H1 (cell line): ENCODE data around the gene MSI2.

Source experiments
- BRCA1 ChIP-seq: IDR thresholded peaks from 2 replicates; pipeline ENCODE4 v1.6.1; 2012; ENCODE audit warnings: low read depth, low read length, improper control_type of control experiment
- CEBPB ChIP-seq: IDR thresholded peaks from 2 replicates; pipeline ENCODE4 v1.6.1; 2012; ENCODE audit warnings: low read depth, low read length
- GABPA ChIP-seq: IDR thresholded peaks from 2 replicates; pipeline ENCODE4 v1.6.1; 2011; ENCODE audit warnings: mild to moderate bottlenecking, low read length, moderate library complexity, borderline replicate concordance; ENCODE audit not compliant: insufficient read depth
- HDAC6 ChIP-seq: IDR thresholded peaks from one replicate; pipeline ENCODE4 v1.7.1; 2012; ENCODE audit warnings: low read depth, mild to moderate bottlenecking, inconsistent platforms, low read length, moderate library complexity
- POLR2A ChIP-seq, 2 experiments: IDR thresholded peaks; 1 replicate in 1 of 2; 2 replicates in 1 of 2; pipeline ENCODE4 v1.6.1; 2011; ENCODE audit warnings: low read depth in 2 of 2, low read length in 2 of 2, mild to moderate bottlenecking in 2 of 2; ENCODE audit errors: control extremely low read depth in 1 of 2
- SRF ChIP-seq: IDR thresholded peaks from 2 replicates; pipeline ENCODE4 v1.6.1; 2011; ENCODE audit warnings: mild to moderate bottlenecking, low read depth, low read length, moderate library complexity
- TAF7 ChIP-seq: optimal IDR thresholded peaks from 2 replicates; pipeline ENCODE3; 2011; ENCODE audit warnings: low read depth, mild to moderate bottlenecking, inconsistent platforms, low read length, moderate library complexity, borderline replicate concordance
- ZNF274 ChIP-seq: IDR thresholded peaks from 2 replicates; pipeline ENCODE4 v1.7.0; 2012; ENCODE audit warnings: low read length, borderline replicate concordance; ENCODE audit errors: extremely low read depth
- TF ChIP-seq, protein P1 (sequence below), 3 experiments: IDR thresholded peaks; 1 replicate in 2 of 3; 2 replicates in 1 of 3; pipeline versions ENCODE4 v1.5.1 to v1.6.1; 2011; ENCODE audit warnings: low read length in 3 of 3, mild to moderate bottlenecking in 3 of 3, inconsistent platforms in 2 of 3, low read depth in 1 of 3, moderate library complexity in 1 of 3; ENCODE audit not compliant: insufficient read depth in 1 of 3; ENCODE audit errors: control extremely low read depth in 1 of 3
- TF ChIP-seq, protein P2 (sequence below): IDR thresholded peaks from 2 replicates; pipeline ENCODE4 v1.6.1; 2011; ENCODE audit warnings: low read length, improper control_type of control experiment

DNA sequence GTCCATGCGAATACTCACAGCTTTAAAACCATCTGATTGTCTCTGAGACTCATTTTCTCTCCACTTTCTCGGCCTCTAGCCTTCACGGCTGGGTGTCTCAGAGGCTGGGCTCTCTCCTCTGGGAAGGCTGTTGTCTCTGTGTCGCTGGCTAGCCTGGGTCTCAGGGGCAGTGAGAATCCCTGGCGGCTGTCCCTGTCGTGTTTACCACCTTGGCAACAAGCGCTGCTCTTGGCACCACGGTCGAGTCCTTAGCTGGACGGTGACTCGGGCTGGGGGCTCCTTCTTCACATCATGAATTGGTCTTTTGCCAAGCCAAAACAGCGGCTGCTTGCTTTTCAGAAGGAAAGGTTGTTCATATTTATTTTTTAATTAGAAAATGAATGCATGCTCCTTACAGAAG, 81.1 kb downstream of the MSI2 start:
- TF ChIP-seq SRF (no peak), TAF7 (no peak), ZNF274 (no peak), POLR2A (IDR thresholded peaks at IDR 0.05; ENCODE audit: control extremely low read depth in 1 of 2, low read depth in 2 of 2, low read length in 2 of 2) (no peak), HDAC6 (no peak), GABPA (no peak), CEBPB (no peak), BRCA1 (no peak)
- TF ChIP-seq, protein P1, sequence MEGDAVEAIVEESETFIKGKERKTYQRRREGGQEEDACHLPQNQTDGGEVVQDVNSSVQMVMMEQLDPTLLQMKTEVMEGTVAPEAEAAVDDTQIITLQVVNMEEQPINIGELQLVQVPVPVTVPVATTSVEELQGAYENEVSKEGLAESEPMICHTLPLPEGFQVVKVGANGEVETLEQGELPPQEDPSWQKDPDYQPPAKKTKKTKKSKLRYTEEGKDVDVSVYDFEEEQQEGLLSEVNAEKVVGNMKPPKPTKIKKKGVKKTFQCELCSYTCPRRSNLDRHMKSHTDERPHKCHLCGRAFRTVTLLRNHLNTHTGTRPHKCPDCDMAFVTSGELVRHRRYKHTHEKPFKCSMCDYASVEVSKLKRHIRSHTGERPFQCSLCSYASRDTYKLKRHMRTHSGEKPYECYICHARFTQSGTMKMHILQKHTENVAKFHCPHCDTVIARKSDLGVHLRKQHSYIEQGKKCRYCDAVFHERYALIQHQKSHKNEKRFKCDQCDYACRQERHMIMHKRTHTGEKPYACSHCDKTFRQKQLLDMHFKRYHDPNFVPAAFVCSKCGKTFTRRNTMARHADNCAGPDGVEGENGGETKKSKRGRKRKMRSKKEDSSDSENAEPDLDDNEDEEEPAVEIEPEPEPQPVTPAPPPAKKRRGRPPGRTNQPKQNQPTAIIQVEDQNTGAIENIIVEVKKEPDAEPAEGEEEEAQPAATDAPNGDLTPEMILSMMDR (IDR thresholded peaks at IDR 0.05; ENCODE audit: control extremely low read depth in 1 of 3, insufficient read depth in 1 of 3, low read depth in 1 of 3, low read length in 3 of 3) = no peak
- TF ChIP-seq, protein P2, sequence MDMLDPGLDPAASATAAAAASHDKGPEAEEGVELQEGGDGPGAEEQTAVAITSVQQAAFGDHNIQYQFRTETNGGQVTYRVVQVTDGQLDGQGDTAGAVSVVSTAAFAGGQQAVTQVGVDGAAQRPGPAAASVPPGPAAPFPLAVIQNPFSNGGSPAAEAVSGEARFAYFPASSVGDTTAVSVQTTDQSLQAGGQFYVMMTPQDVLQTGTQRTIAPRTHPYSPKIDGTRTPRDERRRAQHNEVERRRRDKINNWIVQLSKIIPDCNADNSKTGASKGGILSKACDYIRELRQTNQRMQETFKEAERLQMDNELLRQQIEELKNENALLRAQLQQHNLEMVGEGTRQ = no peak
